Adrenal gland (tissue), 12 donors: ENCODE results near the gene CLSTN1. TPM values are rescaled to one million over a fixed set of nuclear protein-coding genes. Genes with fewer than 3 reads are reported as not detected.

Source experiments
- DNase-seq, 7 donors: peaks; one replicate each; pipeline ENCODE4 v3.0.0-alpha.2; 2019 to 2020
- H3K27ac ChIP-seq, 5 donors: fragments of 200-600 bp; sonication (generic) in 4 of 5; 1 replicate in 3 of 5; 2 replicates in 2 of 5; pipeline versions ENCODE4 v1.5.1 to v1.8.0; 2016 to 2020; ENCODE audit warnings: mild to moderate bottlenecking in 1 of 5
- H3K27me3 ChIP-seq: fragments of 200-600 bp; 2 replicates; pipeline ENCODE4 v1.8.0; 2021
- H3K36me3 ChIP-seq, 2 donors: fragments of 200-600 bp; replicated peaks in 1 of 2; 1 replicate in 1 of 2; 2 replicates in 1 of 2; pipeline versions ENCODE4 v1.5.1 to v1.8.0; 2018 to 2022
- H3K4me1 ChIP-seq, 2 donors: fragments of 200-600 bp; replicated peaks in 1 of 2; 1 replicate in 1 of 2; 2 replicates in 1 of 2; pipeline versions ENCODE4 v1.5.1 to v1.8.0; 2018 to 2021
- H3K4me3 ChIP-seq, 4 donors: fragments of 200-600 bp; sonication (generic) in 3 of 4; one replicate each; pipeline ENCODE4 v1.5.1; 2016 to 2018
- H3K9me3 ChIP-seq, 3 donors: fragments of 200-600 bp; sonication (generic) in 1 of 3; replicated peaks in 1 of 3; 1 replicate in 2 of 3; 2 replicates in 1 of 3; pipeline versions ENCODE4 v1.5.1 to v1.8.0; 2016 to 2021
- CTCF ChIP-seq, 6 experiments: fragments of 450-650 bp in 4 of 6; fragments of 200-600 bp in 2 of 6; sonication (generic) in 1 of 6; IDR thresholded peaks; 1 replicate in 5 of 6; 2 replicates in 1 of 6; pipeline versions ENCODE4 v1.5.1 to v1.8.0; 2016 to 2021; ENCODE audit warnings: antibody characterized with exemption in 6 of 6, mild to moderate bottlenecking in 2 of 6, moderate library complexity in 1 of 6
- POLR2A ChIP-seq, 2 donors: fragments of 450-650 bp; IDR thresholded peaks; one replicate each; pipeline ENCODE4 v1.6.1; 2017; ENCODE audit warnings: antibody characterized with exemption in 2 of 2, mild to moderate bottlenecking in 2 of 2, moderate library complexity in 1 of 2
- WGBS, 4 donors: extraction: QIAGEN DNeasy Blood & Tissue Kit in 2 of 4; methylation state at CpG; one replicate each; pipeline versions ENCODE4 v1.1.5 to v1.1.7; 2013 to 2017; 5-methylcytosine and 5-hydroxymethylcytosine counted together
- intact Hi-C, 2 donors: fragments of 100-400 bp; cut with DNase I; formaldehyde crosslinking; loops; one replicate each; pipeline versions ENCODE4 v1.14.1 to v1.15.0; 2022 to 2023
- polyA plus RNA-seq, 3 donors: library from polyadenylated mRNA; stranded (reverse); fragments of 200-250 nt in 2 of 3; fragments of 350-450 nt in 1 of 3; fragmentation: Illumina TruSeq in 1 of 3; extraction: RNeasy Lipid Tissue Mini Kit (QIAGEN cat#74804) in 1 of 3; gene quantifications; one replicate each; pipeline ENCODE4 v1.2.3, GENCODE V29; 2013 to 2014
- total RNA-seq, 9 donors: library from RNA; depleted of rRNA in 4 of 9; stranded (reverse); fragments of >200 nt in 4 of 9; fragments of 120-200 nt in 1 of 9; fragmentation: NEBNext Ultra II Directional in 1 of 9; extraction: Animal tissue kit (Norgen Biotek cat#: 25700) in 1 of 9; gene quantifications; one replicate each; pipeline versions ENCODE4 v1.1.0 to v1.2.4, GENCODE V29; 2013 to 2023
- donor health status: healthy with polysubstance abuse.
- donor health status: Bipolar disorder and iron deficiency.
- donor health status: DM: yes; HTN: yes; CAD: no.
- donor health status: DM: no; HTN: no; CAD: no.
- donor health status: DM: no; HTN: no; CAD: no.
- donor health status: DM: yes; HTN: yes; CAD: no.

Gene CLSTN1
- total and polyA plus RNA-seq, 12 donors = 48.8 to 106 (median 77.9) TPM

GRCh38 chr1:9844756-9845155 is 21.0 kb upstream of the CLSTN1 start:
- no peak for TF ChIP-seq CTCF (IDR thresholded peaks at IDR 0.05)
- TF ChIP-seq POLR2A (IDR thresholded peaks at IDR 0.05) = no peak
- H3K4me3 ChIP-seq = no peak overlapping the region
- no peak overlapping the region for H3K27ac ChIP-seq
- no peaks in the 10 kb centered on the region for H3K36me3 ChIP-seq
- H3K9me3 ChIP-seq = no peaks in the 10 kb centered on the region
- intact Hi-C loops = no loop called here
- peaks cover 6 to 8% of the 10 kb centered on the region in 2 donors for H3K4me1 ChIP-seq
- no peaks in the 10 kb centered on the region for H3K27me3 ChIP-seq
- 79 to 91% (median 89%) methylated on average over 5 to 7 of the region's 7 CpGs for WGBS, 4 donors
- no peak for DNase-seq

DNA sequence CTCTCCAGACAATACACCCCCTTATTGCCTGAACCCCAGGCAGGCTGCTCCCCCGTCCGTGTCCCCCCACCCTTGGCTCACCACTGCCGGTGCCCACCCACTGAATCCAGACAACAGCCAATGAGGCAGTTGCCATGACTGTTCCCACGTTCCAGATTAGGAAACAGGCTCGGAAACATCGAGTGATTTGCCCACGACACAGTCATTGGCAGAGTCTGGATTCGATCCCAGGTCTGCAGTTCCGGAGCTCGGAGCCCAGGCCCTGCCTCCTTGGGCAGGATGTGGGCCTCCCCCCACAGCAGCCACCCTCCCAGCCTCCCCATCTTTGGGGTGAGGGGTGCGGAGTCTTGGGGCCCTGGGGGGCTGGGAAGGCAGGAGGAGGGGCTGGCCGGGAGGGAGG is 20.3 kb upstream of the CLSTN1 start:
- TF ChIP-seq POLR2A (IDR thresholded peaks at IDR 0.05) = no peak
- no peak for TF ChIP-seq CTCF (IDR thresholded peaks at IDR 0.05)
- DNase-seq = no peak
- no peaks in the 10 kb centered on the region for H3K9me3 ChIP-seq
- no peak overlapping the region for H3K4me3 ChIP-seq
- 63 to 75% (median 66%) methylated on average over 3 to 12 of the region's 12 CpGs for WGBS, 4 donors
- H3K4me1 ChIP-seq = peaks cover 6 to 8% of the 10 kb centered on the region in 2 donors
- no peaks in the 10 kb centered on the region for H3K27me3 ChIP-seq
- H3K27ac ChIP-seq = peak overlapping the region in 1 of 5 donors; percentile 7
- intact Hi-C loops = no loop called here
- no peaks in the 10 kb centered on the region for H3K36me3 ChIP-seq

- intact Hi-C loops = no loop called here
- Histone ChIP-seq H3K4me1 (peaks cover 6 to 8% of the 10 kb centered on the region in 2 donors), H3K9me3 (no peaks in the 10 kb centered on the region), H3K27ac (no peak overlapping the region), H3K4me3 (no peak overlapping the region), H3K36me3 (no peaks in the 10 kb centered on the region), H3K27me3 (no peaks in the 10 kb centered on the region)
- no peak for DNase-seq
- WGBS, 4 donors = 76 to 92% (median 80%) methylated on average over 3 to 7 of the region's 7 CpGs
- TF ChIP-seq POLR2A (IDR thresholded peaks at IDR 0.05) (no peak), CTCF (IDR thresholded peaks at IDR 0.05) (no peak)
These were observed 19.8 kb upstream of the CLSTN1 start for GRCh38 chr1:9843576-9843945.

DNA sequence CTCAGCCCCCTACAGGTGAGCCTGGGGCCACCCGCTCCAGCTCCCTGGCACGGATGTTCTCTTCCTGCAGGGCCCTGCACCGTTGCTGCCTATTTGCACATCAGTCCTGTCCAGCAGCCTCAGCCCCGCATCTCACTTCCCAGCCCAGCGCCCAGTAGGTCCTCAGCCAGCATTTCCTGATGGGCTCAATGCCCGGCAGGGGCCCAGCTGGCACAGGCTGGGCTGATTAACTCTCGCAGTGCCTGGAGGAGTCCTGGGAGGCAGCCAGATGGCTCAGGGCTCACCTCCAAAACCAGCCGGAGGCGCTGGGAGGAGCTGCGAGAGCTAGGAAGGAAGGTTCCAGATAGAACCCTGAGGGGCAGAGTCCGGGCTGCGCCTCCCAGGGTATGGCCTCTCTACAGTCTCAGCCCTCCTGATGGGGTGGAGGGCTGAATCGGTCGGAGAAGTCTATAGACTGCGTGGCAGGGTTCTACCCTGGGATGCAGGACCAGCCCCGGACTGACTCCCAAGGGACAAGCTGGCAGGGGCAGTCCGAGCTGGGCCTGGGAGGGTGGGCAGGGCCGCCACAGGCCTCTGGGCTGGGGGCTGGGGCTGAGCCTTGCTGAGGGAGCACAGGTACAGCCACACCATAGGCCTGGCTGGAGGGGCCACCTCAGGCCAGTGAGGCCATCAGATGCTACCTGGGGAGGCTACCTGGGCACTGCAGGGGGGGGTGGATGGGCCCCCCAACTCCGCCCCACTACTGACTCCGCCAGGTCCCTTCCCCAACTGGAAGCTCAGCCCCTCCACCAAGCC is 19.2 kb upstream of the CLSTN1 start:
- peaks cover 2 to 4% of the 10 kb centered on the region in 2 donors for H3K4me1 ChIP-seq
- H3K27me3 ChIP-seq = no peaks in the 10 kb centered on the region
- no peak overlapping the region for H3K27ac ChIP-seq
- intact Hi-C loops = no loop called here
- WGBS, 4 donors = 72 to 82% (median 78%) methylated on average over 12 to 20 of the region's 20 CpGs
- TF ChIP-seq POLR2A (IDR thresholded peaks at IDR 0.05) (no peak), CTCF (IDR thresholded peaks at IDR 0.05) (no peak)
- no peak overlapping the region for H3K4me3 ChIP-seq
- H3K36me3 ChIP-seq = no peaks in the 10 kb centered on the region
- no peaks in the 10 kb centered on the region for H3K9me3 ChIP-seq
- DNase-seq = no peak
